ENCODE measurements around the gene TSPAN33.
"Not testable (repeated sequence)": the region's sequence is repeated elsewhere in the genome, so short reads cannot be mapped to it uniquely, and the experiment has no call there.

TSPAN33 gene

DNA sequence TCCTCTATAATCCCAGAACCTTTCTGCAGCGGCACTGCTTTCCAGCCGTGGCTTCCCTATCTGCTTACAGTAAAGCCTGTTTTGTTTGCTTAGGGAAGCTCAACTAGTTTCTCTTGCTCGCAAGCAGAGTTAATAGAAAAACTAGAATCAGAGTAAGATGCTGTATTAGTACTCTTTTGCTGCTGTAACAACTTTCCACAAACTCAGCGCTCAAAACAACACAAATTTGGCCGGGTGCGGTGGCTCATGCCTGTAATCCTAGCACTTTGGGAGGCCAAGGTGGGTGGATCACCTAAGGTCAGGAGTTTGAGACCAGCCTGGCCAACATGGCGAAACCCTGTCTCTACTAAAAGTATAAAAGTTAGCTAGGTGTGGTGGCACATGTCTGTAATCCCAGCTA lies 29.4 kb downstream of the TSPAN33 start:
- not testable (repeated sequence) for DNase-seq

GRCh38 chr7:129176916-129177710 lies 32.6 kb downstream of the TSPAN33 start:
- no peak for DNase-seq

- DNase-seq: no peak
These were observed 40.6 kb downstream of the TSPAN33 start for GRCh38 chr7:129184981-129185670.

DNA sequence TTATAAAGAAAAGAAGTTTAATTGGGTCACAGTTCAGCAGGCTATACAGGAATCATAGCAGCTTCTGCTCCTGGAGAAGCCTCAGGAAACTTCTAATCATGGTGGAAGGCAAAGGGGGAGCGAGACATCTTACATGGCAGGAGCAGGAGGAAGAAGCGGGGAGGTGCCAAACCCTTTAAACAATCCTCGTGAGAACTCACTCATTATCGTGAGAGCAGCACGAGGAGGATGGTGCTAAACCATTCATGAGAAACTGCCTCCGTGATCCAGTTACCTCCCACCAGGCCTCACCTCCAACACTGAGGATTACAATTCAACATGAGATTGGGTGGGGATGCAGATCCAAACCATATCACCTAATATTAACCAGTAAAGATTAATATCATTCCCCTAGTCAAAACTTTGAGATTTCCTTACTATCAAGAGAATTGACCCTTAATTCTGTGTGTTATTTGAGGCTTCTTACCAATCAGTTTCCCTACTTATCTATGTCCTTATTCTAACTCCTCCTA lies 42.3 kb downstream of the TSPAN33 start:
- DNase-seq: no peak

GRCh38 chr7:129187681-129188371 lies 43.3 kb downstream of the TSPAN33 start:
- DNase-seq: no peak

DNA sequence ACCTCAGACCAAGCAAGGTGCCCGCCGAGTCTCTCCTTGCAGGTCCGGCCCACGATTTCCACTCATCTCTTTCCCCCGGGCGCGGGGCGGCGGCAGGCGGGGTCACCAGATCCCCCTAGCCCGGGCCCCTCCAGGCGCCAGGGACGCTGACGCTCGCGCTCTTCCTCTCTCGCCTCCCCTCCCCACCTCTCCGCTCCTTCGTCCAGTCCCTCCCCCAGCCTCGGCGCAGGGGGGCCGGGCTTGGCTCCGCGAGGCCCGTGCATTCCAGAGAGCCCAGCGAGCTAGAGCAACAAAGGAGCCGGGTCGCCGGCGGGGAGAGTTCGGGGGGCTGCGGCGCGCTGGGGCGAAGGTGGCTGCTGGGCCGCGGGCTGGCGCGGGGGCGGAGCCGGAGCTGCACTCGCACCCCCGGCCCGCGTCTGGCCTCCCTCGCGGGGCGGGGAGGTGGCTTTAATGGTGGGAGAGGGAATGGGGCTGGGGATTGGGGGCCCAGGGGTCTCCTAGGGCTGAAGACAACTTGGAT lies 43.9 kb downstream of the TSPAN33 start, which contains the start of gene SMO:
TSS of gene SMO (plus strand) at position 262 of the 520 bp plus-strand sequence. CDS start 519 bp downstream, outside the sequence.
- no peak for DNase-seq

- no peak for DNase-seq
These were observed 44.6 kb downstream of the TSPAN33 start for GRCh38 chr7:129188892-129189660.

DNA sequence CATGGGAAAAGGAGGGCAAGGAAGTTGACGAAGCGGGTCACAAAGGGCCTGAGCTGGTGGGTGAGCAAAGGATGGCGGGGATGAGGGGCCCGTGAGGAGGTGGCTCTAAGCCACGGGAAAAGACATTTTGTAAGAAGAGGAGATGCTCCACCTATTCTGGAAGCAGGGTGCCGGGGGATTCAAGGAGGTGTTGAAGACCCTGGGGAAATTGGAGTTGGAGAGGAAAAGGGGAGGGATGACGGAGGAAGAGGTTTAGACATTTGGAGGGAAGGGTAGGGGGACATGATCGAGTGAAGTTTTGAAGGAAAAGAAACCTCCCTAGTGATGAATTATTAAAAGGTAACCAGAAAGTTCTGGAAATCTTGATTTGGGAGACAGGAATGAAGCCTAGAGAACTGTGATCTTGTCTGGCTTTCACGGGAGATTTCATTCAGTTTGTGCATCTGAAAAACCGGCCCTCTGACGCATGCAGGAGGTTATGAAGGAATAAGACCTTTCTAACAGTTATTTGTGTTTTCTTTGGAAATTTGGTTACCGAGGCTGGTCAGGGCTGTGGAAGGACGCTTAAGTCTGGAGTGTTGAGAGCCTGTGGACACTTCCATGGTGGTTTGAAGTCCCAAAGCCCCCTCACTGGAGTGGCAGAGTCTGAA lies 45.3 kb downstream of the TSPAN33 start:
- DNase-seq: no peak

DNA sequence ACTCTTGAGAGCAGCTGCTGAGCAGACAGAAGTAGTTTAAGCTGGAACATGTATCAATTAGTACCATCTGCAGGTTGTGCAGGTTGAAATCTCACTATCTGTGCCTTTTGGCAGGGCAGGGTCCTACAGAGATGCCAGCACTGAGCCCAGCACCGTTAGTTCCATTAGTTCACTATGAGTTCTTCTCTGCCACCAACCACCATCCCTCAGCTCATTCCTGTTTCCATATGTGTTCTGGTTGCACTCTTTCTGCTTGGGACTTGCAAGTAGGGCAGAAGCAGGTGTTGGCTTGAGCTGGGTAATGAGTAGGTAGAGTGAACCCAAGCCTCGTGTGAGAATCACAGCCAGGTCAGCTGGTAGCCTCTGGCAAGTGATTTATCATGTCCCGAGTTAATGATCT lies 46.8 kb downstream of the TSPAN33 start:
- DNase-seq: no peak

DNA sequence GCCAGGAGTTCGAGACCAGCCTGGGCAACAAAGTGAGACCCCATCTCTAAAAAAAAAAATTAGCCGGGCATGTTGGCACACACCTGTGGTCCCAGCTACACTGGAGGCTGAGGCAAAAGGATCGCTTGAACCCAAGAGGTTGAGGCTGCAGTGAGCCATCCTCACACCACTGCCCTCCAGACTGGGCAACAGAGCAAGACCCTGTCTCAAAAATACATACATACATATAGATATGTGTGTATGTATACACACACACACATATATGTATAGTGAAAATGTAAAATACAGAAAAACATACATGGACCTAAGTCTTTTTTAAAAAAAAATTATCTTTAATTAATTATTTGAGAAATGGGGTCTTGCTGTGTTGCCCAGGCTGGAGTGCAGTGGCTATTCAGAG lies 49.4 kb downstream of the TSPAN33 start:
- no peak for DNase-seq

- no peak for DNase-seq
These were observed 53.3 kb downstream of the TSPAN33 start for GRCh38 chr7:129197771-129198170.

- DNase-seq: no peak
These were observed 54.9 kb downstream of the TSPAN33 start for GRCh38 chr7:129199406-129199805.

- no peak for DNase-seq
These were observed 57.7 kb downstream of the TSPAN33 start for GRCh38 chr7:129202058-129202777.

DNA sequence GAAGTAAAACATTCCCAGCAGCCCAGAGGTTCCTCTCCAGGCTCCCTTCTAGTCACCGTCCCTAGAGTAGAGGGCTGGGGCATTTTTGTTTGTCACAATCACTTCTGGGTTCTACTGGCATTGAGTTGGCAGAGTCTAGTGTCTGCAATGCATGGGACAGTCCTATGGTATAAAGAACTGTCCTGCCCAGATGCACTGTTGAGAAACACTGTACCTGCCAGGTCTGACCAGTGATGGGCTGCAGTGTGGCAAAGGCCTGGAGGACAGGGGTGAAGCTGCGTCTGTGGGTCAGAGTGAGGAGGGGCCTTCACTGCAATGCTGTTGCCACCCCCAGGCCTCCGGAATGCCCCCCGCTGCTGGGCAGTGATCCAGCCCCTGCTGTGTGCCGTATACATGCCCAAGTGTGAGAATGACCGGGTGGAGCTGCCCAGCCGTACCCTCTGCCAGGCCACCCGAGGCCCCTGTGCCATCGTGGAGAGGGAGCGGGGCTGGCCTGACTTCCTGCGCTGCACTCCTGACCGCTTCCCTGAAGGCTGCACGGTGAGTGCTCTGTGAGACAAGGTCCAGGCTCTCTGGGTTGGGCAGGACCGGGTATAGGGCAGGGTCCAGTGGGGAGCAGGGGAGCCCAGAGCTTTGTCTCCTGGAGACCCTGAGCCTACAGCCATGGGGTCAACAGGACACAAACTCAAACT lies 58.7 kb downstream of the TSPAN33 start:
- DNase-seq: no peak

DNA sequence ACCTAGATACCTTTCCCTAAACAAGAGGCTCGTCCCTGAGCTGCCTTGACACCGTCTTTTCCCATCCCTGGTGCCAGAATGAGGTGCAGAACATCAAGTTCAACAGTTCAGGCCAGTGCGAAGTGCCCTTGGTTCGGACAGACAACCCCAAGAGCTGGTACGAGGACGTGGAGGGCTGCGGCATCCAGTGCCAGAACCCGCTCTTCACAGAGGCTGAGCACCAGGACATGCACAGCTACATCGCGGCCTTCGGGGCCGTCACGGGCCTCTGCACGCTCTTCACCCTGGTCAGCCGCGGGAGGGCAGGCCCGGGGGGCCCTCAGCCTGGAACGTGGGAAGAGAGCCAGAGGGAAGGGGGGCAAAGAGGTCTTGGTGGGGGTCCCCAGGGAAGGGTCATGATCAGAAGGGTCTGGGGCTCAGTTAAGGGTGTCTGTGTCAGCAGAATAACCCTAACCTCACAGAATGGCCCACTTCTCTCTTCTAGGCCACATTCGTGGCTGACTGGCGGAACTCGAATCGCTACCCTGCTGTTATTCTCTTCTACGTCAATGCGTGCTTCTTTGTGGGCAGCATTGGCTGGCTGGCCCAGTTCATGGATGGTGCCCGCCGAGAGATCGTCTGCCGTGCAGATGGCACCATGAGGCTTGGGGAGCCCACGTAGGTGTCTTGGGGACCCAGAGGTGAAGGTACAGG lies 60.8 kb downstream of the TSPAN33 start:
- DNase-seq: no peak

DNA sequence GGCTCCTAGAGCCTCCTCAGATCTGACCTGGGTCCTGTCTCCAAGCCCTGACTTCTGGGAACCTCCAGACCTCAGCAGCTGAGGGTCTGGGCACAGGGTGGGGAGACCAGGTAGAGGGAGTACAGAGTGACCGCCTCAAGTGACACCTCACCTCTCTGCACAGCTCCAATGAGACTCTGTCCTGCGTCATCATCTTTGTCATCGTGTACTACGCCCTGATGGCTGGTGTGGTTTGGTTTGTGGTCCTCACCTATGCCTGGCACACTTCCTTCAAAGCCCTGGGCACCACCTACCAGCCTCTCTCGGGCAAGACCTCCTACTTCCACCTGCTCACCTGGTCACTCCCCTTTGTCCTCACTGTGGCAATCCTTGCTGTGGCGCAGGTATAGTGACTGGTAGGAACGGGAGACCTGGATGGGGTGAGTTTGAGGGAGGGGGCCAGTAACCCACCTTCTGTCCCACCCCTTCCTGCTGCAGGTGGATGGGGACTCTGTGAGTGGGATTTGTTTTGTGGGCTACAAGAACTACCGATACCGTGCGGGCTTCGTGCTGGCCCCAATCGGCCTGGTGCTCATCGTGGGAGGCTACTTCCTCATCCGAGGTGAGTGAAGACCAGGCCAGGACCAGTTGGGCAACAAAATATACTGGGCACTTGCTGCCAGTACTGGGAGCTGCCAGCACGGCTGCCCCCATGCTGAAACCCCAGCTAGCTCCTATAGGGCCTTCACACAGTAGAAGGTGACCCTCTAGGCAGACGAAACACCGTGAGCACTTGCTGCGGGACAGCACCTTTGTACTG lies 61.7 kb downstream of the TSPAN33 start:
- no peak for DNase-seq

DNA sequence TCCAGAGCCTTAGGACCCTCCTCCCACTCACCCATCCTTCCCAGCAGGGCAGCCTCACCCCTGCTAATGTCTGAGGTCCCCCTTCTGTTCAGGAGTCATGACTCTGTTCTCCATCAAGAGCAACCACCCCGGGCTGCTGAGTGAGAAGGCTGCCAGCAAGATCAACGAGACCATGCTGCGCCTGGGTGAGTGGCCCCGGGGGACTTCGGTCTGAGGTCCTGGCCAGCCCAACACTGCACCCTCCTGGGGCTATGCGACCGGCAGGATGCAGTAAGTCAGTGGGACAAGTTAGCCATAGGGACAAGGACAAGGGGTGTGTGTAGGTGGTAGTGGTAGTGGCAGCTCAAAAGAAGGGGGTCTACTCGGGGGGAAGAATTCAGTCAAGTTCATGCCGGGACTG lies 64.2 kb downstream of the TSPAN33 start:
- DNase-seq: no peak

DNA sequence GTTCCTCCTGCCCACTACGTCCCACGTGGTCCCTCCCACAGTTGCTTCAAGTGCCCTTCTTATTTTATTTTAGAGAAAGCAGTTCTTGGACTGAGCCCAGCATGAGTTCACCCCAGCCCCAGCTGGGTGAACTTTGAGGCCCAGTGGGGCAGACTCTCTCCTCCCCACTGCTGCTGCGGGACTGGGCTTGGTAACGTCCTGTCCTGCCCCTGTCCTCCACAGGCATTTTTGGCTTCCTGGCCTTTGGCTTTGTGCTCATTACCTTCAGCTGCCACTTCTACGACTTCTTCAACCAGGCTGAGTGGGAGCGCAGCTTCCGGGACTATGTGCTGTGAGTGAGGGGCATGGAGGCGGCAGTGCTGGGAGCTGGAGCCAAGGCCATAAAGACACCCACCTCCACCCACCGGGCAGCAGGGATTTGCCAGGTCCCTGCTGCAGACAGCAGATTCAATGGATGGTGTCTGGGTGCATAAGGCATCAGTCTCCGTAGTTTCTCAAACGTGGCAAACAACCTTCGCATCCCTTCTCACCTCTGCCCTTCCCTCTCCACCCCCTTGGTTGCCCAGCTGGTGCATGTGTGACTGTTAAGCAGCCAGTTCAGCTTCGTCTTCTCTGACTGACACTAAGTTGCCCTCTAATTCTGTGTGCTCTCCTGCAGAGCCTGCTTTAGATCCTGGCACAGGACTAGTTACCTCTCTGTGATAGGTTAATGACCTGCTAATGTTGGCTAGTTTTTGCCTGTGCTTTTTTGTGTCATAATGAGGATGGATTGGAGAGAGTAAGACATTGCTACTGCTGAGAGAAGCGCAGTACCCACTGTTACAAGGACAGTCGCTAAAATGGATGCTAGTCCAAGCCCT lies 64.8 kb downstream of the TSPAN33 start:
- no peak for DNase-seq

All from activated naive CD4-positive, alpha-beta T cell treated with Interleukin-2 at 50 U/mL for 16 hours (primary cell).